GM23338 (cell line): Measurements from ENCODE around the gene TAAR5. TPM values are rescaled to one million over a fixed set of nuclear protein-coding genes. Genes with fewer than 3 reads are reported as not detected.
A peak's percentile ranks its signal among the peaks of the same experiment; 100 is the strongest.

Experiments
- ATAC-seq: fragments of 200-7000 bp; cut with Tn5 transposase; 3 replicates; pipeline ENCODE4 v1.9.1; 2020
- DNase-seq: peaks from one replicate; pipeline ENCODE4 v3.0.0-alpha.2; 2015; ENCODE audit warnings: low spot score
- H2AFZ ChIP-seq: fragments of 200-600 bp; sonication (generic); 2 replicates; pipeline ENCODE4 v1.8.0; 2016; ENCODE audit warnings: antibody characterized with exemption, mild to moderate bottlenecking, moderate library complexity
- H3F3A ChIP-seq: fragments of 200-600 bp; sonication (generic); replicated peaks from 2 replicates; pipeline ENCODE4 v1.8.0; 2017; ENCODE audit warnings: antibody characterized with exemption, mixed run types, low read depth
- H3K27ac ChIP-seq: fragments of 200-600 bp; sonication (generic); 2 replicates; pipeline ENCODE4 v1.6.1; 2016; ENCODE audit warnings: low read depth
- H3K27me3 ChIP-seq: fragments of 200-600 bp; sonication (generic); 2 replicates; pipeline ENCODE4 v1.8.0; 2016; ENCODE audit warnings: mild to moderate bottlenecking, mixed run types, moderate library complexity; ENCODE audit not compliant: insufficient read depth
- H3K36me3 ChIP-seq: fragments of 200-600 bp; sonication (generic); 2 replicates; pipeline ENCODE4 v1.8.0; 2016; ENCODE audit warnings: mild to moderate bottlenecking; ENCODE audit not compliant: insufficient read depth
- H3K4me1 ChIP-seq: fragments of 200-600 bp; sonication (generic); 2 replicates; pipeline ENCODE4 v1.8.0; 2016; ENCODE audit warnings: mild to moderate bottlenecking, moderate library complexity; ENCODE audit not compliant: insufficient read depth
- H3K4me2 ChIP-seq: fragments of 200-600 bp; sonication (generic); 2 replicates; pipeline ENCODE4 v1.7.1; 2017; ENCODE audit warnings: mixed run types
- H3K4me3 ChIP-seq: fragments of 200-600 bp; sonication (generic); 2 replicates; pipeline ENCODE4 v1.6.1; 2016; ENCODE audit warnings: mixed run types
- H3K79me2 ChIP-seq: fragments of 200-600 bp; sonication (generic); replicated peaks from 2 replicates; pipeline ENCODE4 v1.8.0; 2017; ENCODE audit warnings: mild to moderate bottlenecking; ENCODE audit not compliant: insufficient read depth
- H3K9me2 ChIP-seq: fragments of 200-600 bp; sonication (generic); 2 replicates; pipeline ENCODE4 v1.8.0; 2017; ENCODE audit not compliant: insufficient read depth
- H4K20me1 ChIP-seq: fragments of 200-600 bp; sonication (generic); replicated peaks from 2 replicates; pipeline ENCODE4 v1.8.0; 2017; ENCODE audit warnings: mild to moderate bottlenecking; ENCODE audit not compliant: insufficient read depth
- H3K27ac Mint-ChIP-seq: 2 replicates; pipeline ENCODE4 v1.8.0; 2020; ENCODE audit warnings: inconsistent platforms, mild to moderate bottlenecking, moderate library complexity, mixed read lengths
- H3K27me3 Mint-ChIP-seq: 3 replicates; pipeline ENCODE4 v1.8.0; 2022; ENCODE audit warnings: low read depth, mild to moderate bottlenecking, moderate library complexity, mixed read lengths, inconsistent platforms; ENCODE audit not compliant: insufficient read depth, poor library complexity
- H3K36me3 Mint-ChIP-seq: 3 replicates; pipeline ENCODE4 v1.8.0; 2021; ENCODE audit warnings: low read depth, mild to moderate bottlenecking, inconsistent platforms, moderate library complexity, mixed read lengths
- H3K4me1 Mint-ChIP-seq: 3 replicates; pipeline ENCODE4 v1.8.0; 2020; ENCODE audit warnings: mild to moderate bottlenecking, inconsistent platforms, mixed read lengths
- H3K4me3 Mint-ChIP-seq: 3 replicates; pipeline ENCODE4 v1.8.0; 2021; ENCODE audit warnings: moderate library complexity, mild to moderate bottlenecking, inconsistent platforms, mixed read lengths
- H3K9me3 Mint-ChIP-seq: 3 replicates; pipeline ENCODE4 v1.8.0; 2020; ENCODE audit warnings: moderate library complexity, mild to moderate bottlenecking, inconsistent platforms, mixed read lengths
- CREB1 ChIP-seq: fragments of 250-450 bp; sonication (Bioruptor Pico); IDR thresholded peaks from 2 replicates; pipeline ENCODE4 v1.5.0; 2020; ENCODE audit warnings: low read depth, mild to moderate bottlenecking, moderate library complexity
- NANOG ChIP-seq: IDR thresholded peaks from 2 replicates; pipeline ENCODE4 v1.6.1; 2016; ENCODE audit warnings: antibody characterized with exemption, borderline replicate concordance
- ZNF462 ChIP-seq: fragments of 250-450 bp; sonication (Bioruptor Pico); IDR thresholded peaks from 2 replicates; pipeline ENCODE4 v1.5.0; 2020; ENCODE audit warnings: mild to moderate bottlenecking, moderate library complexity
- polyA plus RNA-seq: library from polyadenylated mRNA; unstranded; fragments of >200 nt; fragmentation: Nextera tagmentation; extraction: Ambion mirVana; gene quantifications from 2 replicates; pipeline ENCODE4 v1.2.1, GENCODE V29; 2016
- total RNA-seq: library from RNA; depleted of rRNA; stranded (reverse); fragments of >200 nt; shearing (Covaris generic); gene quantifications from 2 replicates; pipeline ENCODE4 v1.2.3, GENCODE V29; 2014
- TF ChIP-seq, protein P1 (sequence below): IDR thresholded peaks from 2 replicates; pipeline ENCODE4 v1.6.1; 2016; ENCODE audit warnings: antibody characterized with exemption
- TF ChIP-seq, protein P2 (sequence below), 2 experiments: fragments of 200-600 bp in 1 of 2; sonication (generic) in 1 of 2; conservative IDR thresholded peaks; 2 replicates each; pipeline versions ENCODE4 v1.5.1 to v1.6.1; 2016 to 2017; ENCODE audit warnings: antibody characterized with exemption in 2 of 2, low read depth in 2 of 2, mild to moderate bottlenecking in 2 of 2, moderate library complexity in 1 of 2
- TF ChIP-seq, protein P3 (sequence below): IDR thresholded peaks from one replicate; pipeline ENCODE4 v1.6.1; 2018; ENCODE audit warnings: antibody characterized with exemption; ENCODE audit not compliant: unreplicated experiment

TAAR5 gene
- total and polyA plus RNA-seq, 2 experiments from 2014 or later, result not detected

GRCh38 chr6:132569170-132569569 is 20.4 kb downstream of the TAAR5 start:
- Mint-ChIP-seq H3K4me1 (peaks cover 37% of the 10 kb centered on the region), H3K27me3 (peaks cover 3% of the 10 kb centered on the region), H3K9me3 (no peaks in the 10 kb centered on the region), H3K36me3 (no peaks in the 10 kb centered on the region), H3K27ac (peak overlapping the region; percentile 77), H3K4me3 (no peak overlapping the region)
- Histone ChIP-seq H3K9me2 (no peaks in the 10 kb centered on the region), H3K27me3 (no peaks in the 10 kb centered on the region), H3K79me2 (no peaks in the 10 kb centered on the region), H4K20me1 (no peaks in the 10 kb centered on the region), H3K4me3 (no peak overlapping the region), H3K36me3 (no peaks in the 10 kb centered on the region), H3F3A (no peaks in the 10 kb centered on the region), H2AFZ (no peak overlapping the region), H3K4me2 (peak overlapping the region; percentile 21; the same call in 1 of the 2 replicates), H3K27ac (no peak overlapping the region), H3K4me1 (peaks cover 31% of the 10 kb centered on the region)
- peak; percentile 77 for ATAC-seq
- peak; percentile 45 for DNase-seq
- TF ChIP-seq ZNF462 (CRISPR knock-in tag), result peak; percentile 59; the same call in 1 of the 2 replicates
- TF ChIP-seq, protein P1, sequence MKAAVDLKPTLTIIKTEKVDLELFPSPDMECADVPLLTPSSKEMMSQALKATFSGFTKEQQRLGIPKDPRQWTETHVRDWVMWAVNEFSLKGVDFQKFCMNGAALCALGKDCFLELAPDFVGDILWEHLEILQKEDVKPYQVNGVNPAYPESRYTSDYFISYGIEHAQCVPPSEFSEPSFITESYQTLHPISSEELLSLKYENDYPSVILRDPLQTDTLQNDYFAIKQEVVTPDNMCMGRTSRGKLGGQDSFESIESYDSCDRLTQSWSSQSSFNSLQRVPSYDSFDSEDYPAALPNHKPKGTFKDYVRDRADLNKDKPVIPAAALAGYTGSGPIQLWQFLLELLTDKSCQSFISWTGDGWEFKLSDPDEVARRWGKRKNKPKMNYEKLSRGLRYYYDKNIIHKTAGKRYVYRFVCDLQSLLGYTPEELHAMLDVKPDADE, result no peak
- TF ChIP-seq, protein P2, sequence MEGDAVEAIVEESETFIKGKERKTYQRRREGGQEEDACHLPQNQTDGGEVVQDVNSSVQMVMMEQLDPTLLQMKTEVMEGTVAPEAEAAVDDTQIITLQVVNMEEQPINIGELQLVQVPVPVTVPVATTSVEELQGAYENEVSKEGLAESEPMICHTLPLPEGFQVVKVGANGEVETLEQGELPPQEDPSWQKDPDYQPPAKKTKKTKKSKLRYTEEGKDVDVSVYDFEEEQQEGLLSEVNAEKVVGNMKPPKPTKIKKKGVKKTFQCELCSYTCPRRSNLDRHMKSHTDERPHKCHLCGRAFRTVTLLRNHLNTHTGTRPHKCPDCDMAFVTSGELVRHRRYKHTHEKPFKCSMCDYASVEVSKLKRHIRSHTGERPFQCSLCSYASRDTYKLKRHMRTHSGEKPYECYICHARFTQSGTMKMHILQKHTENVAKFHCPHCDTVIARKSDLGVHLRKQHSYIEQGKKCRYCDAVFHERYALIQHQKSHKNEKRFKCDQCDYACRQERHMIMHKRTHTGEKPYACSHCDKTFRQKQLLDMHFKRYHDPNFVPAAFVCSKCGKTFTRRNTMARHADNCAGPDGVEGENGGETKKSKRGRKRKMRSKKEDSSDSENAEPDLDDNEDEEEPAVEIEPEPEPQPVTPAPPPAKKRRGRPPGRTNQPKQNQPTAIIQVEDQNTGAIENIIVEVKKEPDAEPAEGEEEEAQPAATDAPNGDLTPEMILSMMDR (conservative IDR thresholded peaks at IDR 0.05; ENCODE audit: low read depth in 2 of 2), result no peak
- TF ChIP-seq NANOG, result no peak
- TF ChIP-seq CREB1, result no peak
- TF ChIP-seq, protein P3, sequence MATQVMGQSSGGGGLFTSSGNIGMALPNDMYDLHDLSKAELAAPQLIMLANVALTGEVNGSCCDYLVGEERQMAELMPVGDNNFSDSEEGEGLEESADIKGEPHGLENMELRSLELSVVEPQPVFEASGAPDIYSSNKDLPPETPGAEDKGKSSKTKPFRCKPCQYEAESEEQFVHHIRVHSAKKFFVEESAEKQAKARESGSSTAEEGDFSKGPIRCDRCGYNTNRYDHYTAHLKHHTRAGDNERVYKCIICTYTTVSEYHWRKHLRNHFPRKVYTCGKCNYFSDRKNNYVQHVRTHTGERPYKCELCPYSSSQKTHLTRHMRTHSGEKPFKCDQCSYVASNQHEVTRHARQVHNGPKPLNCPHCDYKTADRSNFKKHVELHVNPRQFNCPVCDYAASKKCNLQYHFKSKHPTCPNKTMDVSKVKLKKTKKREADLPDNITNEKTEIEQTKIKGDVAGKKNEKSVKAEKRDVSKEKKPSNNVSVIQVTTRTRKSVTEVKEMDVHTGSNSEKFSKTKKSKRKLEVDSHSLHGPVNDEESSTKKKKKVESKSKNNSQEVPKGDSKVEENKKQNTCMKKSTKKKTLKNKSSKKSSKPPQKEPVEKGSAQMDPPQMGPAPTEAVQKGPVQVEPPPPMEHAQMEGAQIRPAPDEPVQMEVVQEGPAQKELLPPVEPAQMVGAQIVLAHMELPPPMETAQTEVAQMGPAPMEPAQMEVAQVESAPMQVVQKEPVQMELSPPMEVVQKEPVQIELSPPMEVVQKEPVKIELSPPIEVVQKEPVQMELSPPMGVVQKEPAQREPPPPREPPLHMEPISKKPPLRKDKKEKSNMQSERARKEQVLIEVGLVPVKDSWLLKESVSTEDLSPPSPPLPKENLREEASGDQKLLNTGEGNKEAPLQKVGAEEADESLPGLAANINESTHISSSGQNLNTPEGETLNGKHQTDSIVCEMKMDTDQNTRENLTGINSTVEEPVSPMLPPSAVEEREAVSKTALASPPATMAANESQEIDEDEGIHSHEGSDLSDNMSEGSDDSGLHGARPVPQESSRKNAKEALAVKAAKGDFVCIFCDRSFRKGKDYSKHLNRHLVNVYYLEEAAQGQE, result no peak
